Stimulated activated CD4-positive, alpha-beta T cell treated with anti-CD3 and anti-CD28 coated beads, Interleukin-4, amount 100 ng/mL, for 1 hour (primary cell): Measurements from ENCODE around the gene H19.

ENCODE experiments used
- DNase-seq: peaks from one replicate; pipeline ENCODE4 v3.0.0-alpha.2; 2020

Gene H19

GRCh38 chr11:1997755-1998154, at the start of gene H19:
Gene H19, minus strand, starts transcription at chr11:1997842.
- DNase-seq, result no peak

- no peak for DNase-seq
Observed at GRCh38 chr11:2041963-2042362, 44.3 kb upstream of the H19 start.

GRCh38 chr11:2041153-2041552, 43.5 kb upstream of the H19 start:
- no peak for DNase-seq

DNA sequence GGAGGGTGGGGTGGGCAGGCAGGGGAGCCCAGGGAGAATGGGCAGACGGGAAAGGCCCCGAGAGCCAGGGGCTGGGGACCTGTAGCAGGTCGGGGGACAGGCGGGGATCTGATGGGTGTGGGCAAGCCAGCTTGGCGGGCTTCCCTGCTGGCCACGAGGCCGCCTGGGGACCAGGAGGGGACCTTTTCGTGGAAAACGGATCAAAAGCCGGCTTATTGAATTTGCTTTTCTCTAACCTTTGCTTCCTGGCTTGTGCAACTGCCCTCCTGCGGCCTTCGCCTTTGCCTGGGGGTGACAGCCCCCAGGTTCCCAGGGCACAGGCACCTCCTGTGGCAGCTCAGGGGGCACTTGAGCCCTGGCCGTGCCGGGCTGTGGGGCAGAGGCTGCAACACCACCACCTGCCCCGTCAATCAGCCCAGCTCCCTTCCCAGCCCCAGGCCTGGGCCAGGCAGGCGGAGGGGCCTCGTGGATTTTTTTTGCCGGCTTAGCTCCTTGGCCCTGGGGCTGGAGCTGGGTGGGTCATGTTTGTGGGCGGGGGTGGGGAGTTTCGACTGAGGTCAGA, 41.6 kb upstream of the H19 start:
- DNase-seq, result no peak

GRCh38 chr11:2036863-2037486, 39.3 kb upstream of the H19 start:
- DNase-seq, result no peak

- no peak for DNase-seq
Observed at GRCh38 chr11:2035382-2035781, 37.7 kb upstream of the H19 start.

DNA sequence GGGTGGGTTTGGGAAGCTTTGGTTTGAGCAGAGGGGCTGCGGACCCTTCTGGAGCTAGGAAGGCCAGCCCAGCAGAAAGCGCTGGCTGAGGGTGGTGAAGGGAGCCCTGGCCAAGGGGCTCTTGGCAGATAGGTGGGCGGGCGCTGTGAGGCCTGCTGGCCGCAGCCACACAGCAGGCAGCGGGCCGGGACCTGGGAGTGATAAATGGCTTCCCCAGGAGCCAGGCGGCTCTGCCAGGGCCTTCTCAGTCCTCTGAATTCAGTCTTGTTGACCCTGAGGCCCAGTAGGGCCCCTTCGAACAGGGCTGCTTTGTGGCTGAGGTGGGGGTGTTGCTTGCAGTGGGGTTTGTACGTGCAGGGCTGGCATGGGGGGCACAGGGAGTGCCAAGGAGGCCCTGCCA, 33.4 kb upstream of the H19 start:
- no peak for DNase-seq

DNA sequence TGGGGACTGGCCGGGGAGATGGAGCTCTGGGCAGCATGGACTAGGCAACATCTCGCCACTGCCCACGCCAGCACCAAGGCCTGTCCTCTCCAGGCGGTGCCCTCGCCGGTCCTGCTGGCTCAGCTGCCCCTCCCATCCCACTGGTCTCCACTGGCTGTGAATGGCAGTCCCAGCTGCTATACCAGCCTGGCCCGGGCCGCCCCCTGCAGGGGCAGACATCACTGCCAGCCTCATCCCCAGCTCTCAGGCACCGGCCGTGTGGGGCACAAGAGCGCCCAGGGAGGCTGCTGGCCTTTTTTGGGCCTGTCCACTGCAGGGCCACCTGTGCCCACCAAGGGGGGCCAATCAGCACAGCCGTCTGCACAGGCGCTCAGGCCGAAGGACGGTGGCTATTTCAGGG, 30.1 kb upstream of the H19 start:
- no peak for DNase-seq

- no peak for DNase-seq
Observed at GRCh38 chr11:2015025-2015424, 17.4 kb upstream of the H19 start.

GRCh38 chr11:2012440-2012839, 14.8 kb upstream of the H19 start:
- DNase-seq, result no peak

- no peak for DNase-seq
Observed at GRCh38 chr11:2004466-2004865, 6.8 kb upstream of the H19 start.

DNA sequence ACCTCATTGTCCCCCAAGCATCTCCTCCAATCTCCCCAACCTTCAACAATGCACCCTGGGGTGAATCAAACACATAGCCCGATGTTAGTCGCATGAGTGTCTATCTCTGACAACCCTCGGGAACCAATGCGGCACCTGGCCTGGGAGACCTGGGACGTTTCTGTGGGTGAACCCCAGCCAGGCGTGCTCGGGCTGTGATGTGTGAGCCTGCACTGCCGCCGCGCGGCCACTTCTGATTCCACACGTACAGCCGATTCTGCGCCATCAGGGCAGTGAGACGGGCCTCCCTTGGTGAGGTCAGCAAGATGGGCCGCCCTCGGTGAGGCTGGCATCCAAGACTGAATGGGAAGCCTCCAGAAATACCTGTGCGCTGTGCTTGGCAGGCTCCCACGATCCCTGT, 5.2 kb upstream of the H19 start:
- no peak for DNase-seq

DNA sequence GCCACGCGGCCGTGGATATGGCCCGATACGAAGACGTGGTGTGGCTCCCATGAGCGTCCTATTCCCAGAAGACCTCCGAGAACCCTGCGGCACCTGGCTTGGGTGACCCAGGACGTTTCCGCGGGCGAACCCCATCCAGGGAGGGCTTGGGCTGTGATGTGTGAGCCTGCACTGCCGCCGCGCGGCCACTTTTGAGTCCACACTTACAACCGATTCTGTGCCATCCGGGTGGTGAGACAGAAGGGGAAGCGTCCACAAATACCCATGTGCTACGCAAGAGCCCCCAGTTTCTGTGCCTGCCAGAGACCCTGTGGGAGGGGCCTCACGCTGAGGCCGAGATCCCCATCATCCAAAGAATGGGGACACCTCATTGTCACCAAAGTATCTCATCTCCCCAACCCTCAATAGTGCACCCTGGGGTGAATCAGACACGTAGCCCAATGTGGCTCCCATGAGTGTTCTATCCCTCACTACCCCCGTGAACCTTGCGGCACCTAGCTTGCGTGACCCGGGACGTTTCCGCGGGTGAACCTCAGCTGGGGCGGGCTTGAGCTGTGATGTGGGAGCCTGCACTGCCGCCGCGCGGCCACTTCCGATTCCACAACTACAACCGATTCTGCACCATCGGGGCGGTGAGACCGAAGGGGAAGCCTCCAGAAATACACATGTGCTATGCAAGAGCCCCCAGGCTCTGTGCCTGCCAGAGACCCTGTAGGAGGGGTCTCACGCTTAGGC, 4.6 kb upstream of the H19 start:
- no peak for DNase-seq

DNA sequence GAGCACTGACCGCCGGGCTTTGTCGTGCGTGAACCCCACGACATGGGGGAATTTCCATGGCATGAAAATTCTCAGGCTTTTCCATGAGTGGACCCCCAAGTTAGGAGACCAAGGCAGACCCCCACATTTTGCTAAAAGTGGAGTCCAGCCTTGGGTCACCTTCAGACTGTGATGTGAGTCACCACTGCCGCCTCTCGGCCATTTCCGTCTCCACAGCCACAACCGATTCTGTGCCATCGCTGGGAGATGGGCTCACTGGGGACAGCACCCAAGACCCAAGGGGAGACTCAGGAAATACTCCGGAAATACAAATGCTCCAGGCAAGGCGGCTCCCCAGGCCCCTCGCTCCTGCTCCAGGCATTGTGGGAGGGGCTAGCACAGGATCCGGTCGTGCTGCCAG, 1.2 kb upstream of the H19 start:
- no peak for DNase-seq

DNA sequence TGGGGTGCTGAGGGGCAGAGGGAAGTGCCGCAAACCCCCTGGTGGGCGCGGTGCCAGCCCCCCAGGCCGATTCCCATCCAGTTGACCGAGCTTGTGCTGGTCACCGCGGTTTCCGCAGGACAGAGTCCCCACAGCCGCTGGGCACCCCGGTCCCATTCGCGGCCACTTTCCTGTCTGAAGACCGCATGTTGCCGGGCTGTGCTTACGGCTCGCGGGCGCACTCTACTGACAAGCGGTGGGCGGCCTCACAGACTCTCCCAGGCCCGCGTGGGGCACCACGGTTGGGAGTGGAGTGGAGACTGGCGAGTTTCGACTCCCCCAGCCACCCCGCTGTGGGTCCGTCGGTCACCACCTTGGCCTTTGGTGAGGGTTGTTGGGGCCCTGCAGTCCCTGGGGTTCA, 648 bp upstream of the H19 start:
- no peak for DNase-seq

DNA sequence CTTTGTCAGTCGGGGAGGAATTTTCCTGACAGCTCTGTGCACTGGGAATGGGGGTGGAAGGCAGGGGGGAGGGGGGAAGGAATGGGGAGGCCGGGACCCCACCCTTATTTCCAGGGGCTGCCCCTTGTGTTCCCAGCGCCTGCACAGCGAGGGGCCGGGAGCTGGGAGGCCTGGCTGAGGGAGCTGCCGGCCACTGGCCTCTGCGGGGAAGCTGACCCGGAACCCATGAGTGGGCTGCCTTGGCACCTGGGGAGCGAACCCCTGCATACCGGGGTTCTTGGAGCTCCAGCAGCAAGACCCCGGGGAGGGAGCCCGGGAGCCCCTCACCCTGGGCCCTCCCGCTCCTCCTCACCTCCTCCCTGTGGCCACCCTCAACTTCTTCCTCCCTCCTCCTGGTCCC, 3.5 kb downstream of the H19 start:
- no peak for DNase-seq

DNA sequence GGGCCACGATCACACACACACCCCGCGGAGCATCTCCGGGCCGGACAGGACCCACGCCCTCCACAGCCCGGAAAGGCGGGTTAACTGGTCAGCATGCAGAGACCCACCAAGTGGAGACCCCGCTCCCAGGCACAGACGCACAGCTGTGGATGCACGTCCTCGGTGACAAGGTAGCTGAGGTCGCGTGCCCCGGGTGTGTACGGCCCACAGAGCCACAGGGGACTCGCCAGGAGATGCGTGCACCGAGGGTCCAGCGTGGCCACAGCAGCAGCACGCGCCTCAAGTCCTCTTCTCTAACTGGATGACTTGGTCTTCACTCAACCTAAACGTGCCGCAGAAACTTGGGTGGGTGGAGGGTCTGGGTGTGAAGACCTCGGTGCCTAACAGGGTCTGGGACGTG, 5.5 kb downstream of the H19 start:
- DNase-seq, result no peak

DNA sequence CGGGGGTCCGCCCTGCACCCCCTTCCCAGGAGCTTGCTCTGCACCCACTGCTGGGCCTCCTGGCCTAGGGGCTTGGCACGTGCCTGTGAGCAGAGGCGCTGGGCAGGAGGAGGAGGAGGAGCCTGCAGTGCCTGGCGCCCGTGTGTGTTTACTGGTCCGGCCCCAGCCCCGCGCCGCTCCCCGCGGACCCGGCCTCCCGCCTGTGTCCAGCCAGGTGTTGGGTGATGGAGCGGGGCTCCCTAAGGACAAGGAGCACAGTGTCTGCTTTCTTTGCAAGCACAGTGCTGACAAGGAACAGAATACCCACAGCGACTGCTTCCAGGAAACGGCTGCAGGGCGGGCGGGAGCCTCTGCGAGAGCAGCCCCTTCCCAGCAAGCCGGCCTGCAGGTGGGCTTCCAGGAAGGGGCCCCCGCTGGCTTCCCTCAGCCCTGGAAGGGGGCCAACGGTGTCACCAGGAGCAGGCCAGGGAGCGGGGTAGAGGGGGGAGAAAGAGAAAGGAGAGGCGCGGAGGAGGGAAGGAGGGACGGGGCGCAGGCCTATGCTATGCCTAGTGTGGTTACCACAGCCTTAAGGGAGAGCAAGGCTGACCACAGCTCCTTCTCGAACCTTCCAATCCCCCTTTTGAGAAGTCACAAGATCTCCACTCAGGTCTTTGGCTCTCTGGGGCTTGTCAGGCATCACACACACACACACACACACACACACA, 6.6 kb downstream of the H19 start:
- no peak for DNase-seq

- no peak for DNase-seq
Observed at GRCh38 chr11:1989953-1990352, 7.7 kb downstream of the H19 start.

DNA sequence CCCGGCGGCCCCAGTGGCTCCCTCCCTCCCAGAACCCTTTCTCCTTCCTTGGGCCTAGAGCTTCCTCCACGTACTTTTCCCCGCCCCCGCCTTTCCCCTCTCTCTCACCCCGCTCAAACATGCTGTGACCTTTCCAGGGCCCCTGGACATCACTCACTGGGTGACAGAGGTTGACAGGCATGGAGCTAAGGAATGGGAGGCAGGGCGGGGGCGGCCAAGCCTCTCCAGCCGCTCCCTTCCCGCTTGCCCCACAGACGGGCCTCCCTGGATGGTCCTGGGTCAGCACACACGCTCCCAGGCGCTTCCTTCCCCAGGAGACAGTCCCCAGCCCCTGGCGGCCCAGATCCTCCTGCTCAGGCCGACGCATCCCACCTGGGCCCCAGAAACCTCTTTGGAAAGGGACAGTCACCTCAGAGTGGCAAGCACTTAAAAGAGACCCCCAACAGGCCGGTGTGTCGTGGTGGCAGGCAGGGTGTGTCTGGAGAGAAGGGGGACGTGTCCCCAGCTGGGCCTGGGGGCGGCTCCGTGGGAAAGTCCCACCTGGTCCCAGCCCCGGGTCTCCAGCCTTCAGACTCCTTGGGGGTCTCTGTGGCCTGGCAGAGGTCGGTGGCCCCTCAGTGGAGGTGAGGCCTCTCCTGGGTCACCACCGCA, 8.8 kb downstream of the H19 start:
- no peak for DNase-seq

DNA sequence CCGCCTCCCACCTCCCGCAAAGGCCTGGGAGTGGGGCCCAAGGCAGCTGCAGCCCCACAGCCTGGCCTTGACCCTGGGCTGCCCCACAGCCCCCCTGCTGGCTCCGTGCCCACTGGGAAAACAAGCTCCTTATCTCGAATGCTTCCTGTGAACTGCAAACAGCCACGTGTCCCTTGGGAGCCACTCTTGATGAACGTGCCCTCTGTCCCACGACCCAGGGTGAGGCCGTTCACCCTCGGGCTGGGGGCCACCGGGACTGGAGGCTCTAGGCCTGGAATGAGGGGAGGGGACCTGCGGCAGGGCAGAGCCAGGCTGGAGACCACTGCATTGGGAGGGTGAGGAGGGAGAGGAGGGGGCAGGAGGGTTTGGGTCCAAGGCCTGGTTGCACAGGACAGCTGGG, 9.5 kb downstream of the H19 start:
- no peak for DNase-seq

DNA sequence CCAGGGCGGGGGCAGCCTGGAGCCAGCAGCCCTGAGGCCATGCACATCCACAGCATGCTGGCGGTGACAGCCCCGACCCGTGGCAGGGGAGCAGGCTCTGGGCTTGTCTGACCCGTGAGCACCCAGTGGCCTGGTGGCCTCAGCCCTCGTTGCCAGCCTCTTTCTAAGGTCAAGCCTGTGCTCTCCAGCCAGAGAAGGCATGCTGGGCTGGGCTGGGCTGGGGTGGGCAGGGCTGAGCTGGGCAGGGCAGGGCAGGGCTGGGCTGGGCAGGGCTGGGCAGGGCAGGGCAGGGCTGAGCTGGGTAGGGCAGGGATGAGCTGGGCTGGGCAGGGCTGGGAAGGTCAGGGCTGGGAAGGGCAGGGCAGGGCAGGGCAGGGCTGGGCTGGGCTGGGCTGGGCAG, 10.6 kb downstream of the H19 start:
- DNase-seq, result no peak

DNA sequence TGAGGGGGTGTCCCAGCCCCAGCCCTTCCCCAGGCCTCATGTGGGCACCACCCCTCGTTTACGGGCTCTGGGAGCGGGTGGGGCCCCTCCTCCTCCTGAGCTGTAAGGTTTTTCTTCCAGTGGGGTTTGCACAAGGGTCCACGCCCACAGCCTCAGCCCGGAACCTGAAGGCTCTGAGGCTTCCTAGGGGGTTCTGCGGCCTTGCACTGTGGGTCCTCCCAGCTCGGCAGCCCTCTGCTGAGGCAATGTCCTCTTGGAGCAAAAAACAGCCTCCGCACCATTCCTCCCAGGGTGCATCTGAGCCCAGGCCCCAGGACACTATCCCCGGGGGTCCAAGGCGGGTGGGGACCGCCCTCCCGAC, 14.1 kb downstream of the H19 start:
- DNase-seq, result no peak
